HG02938 (cell line): ENCODE data around the gene CLDN16.

Experiments
- ATAC-seq: cut with Tn5 transposase; IDR thresholded peaks from one replicate; pipeline ENCODE4 v1.9.1; 2021; ENCODE audit warnings: mild to moderate bottlenecking, moderate library complexity; ENCODE audit not compliant: unreplicated experiment

Gene CLDN16

GRCh38 chr3:190378240-190378891, 9.6 kb upstream of the CLDN16 start:
- no peak for ATAC-seq

- ATAC-seq = no peak
Measured at GRCh38 chr3:190380184-190380583, 7.8 kb upstream of the CLDN16 start.

- ATAC-seq = no peak
Measured at GRCh38 chr3:190381441-190381840, 6.5 kb upstream of the CLDN16 start.

GRCh38 chr3:190382082-190382481, 5.9 kb upstream of the CLDN16 start:
- ATAC-seq = no peak

GRCh38 chr3:190384309-190384756, 3.6 kb upstream of the CLDN16 start:
- ATAC-seq = peak; percentile 86

GRCh38 chr3:190385731-190386688, 2.0 kb upstream of the CLDN16 start:
- ATAC-seq = no peak

GRCh38 chr3:190388703-190389102, 740 bp downstream of the CLDN16 start:
- ATAC-seq = no peak

- no peak for ATAC-seq
Measured at GRCh38 chr3:190396001-190396400, 8.0 kb downstream of the CLDN16 start.

- no peak for ATAC-seq
Measured at GRCh38 chr3:190397889-190398288, 9.9 kb downstream of the CLDN16 start.

GRCh38 chr3:190399677-190400076, 11.7 kb downstream of the CLDN16 start:
- ATAC-seq = no peak

GRCh38 chr3:190401963-190402362, 14.0 kb downstream of the CLDN16 start:
- ATAC-seq = no peak

- ATAC-seq = no peak
Measured at GRCh38 chr3:190404715-190405114, 16.8 kb downstream of the CLDN16 start.

- ATAC-seq = no peak
Measured at GRCh38 chr3:190414297-190414696, 26.3 kb downstream of the CLDN16 start.

GRCh38 chr3:190424108-190424477, 36.1 kb downstream of the CLDN16 start:
- no peak for ATAC-seq

GRCh38 chr3:190424478-190425439, 36.8 kb downstream of the CLDN16 start:
- peak; percentile 65 for ATAC-seq

GRCh38 chr3:190425833-190426232, 37.9 kb downstream of the CLDN16 start:
- ATAC-seq = no peak

GRCh38 chr3:190426806-190427507, 39.0 kb downstream of the CLDN16 start:
- ATAC-seq = no peak

GRCh38 chr3:190429681-190430080, 41.7 kb downstream of the CLDN16 start:
- no peak for ATAC-seq

GRCh38 chr3:190430906-190431305, 42.9 kb downstream of the CLDN16 start:
- ATAC-seq = no peak

- ATAC-seq = no peak
Measured at GRCh38 chr3:190432216-190432615, 44.3 kb downstream of the CLDN16 start.
